HG02763 (cell line): ENCODE measurements around the gene GLT8D2.
"Not testable (repeated sequence)": the region's sequence is repeated elsewhere in the genome, so short reads cannot be mapped to it uniquely, and the experiment has no call there.

Experiments used
- ATAC-seq: cut with Tn5 transposase; IDR thresholded peaks from one replicate; pipeline ENCODE4 v1.9.1; 2021; ENCODE audit warnings: mild to moderate bottlenecking, moderate library complexity; ENCODE audit not compliant: unreplicated experiment

Gene GLT8D2

DNA sequence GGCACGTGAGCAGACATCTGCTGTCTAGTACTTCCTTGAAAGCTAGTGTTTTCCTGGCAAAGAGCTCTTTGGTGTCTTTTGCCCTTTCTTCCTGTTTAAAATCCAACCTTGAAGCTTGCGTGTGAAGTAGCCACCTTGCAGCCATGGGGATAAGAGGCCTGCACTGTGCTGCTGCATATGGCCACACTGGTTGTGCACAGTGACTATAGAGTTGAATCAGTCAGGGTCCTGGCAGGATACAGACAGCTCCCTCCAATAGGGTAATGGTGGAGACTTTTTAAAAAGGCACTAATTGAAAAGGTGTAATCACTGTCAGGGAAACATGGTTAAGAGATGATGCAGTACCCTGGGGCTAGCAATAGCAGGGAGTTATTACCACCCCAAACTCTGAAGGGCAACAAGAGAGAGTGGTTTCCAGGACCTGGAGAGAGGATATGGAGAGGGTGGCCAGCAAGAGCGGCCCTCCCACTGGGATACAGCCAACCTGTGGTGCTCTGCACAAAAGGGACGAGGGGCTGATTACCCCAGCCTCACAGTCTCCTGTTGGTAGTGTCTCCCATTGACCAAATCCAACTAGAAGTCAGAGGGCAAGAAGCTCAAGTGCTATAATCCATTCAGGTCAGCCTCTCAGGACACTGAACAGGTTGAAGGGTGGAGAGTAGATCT is 4.8 kb upstream of the GLT8D2 start:
- no peak for ATAC-seq

DNA sequence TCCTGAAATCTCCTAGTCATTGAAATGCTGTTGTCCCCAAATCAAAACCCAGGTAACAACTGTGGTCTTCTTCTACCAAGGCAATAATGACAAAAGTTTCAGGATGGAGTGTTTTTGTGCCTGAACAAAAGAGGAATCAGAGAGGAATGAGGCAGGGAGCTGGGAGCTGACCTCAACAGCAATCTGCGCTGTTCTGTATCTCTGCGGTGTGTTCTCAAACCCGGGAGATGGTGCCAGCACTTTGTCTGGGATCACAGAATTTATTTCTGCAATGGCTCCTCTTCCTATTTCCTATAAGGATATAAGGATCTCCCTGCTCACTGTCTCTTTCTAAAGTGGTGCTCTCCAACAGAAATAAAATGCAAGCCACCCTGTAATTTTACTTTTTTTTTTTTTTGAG is 449 bp upstream of the GLT8D2 start:
- ATAC-seq: no peak

DNA sequence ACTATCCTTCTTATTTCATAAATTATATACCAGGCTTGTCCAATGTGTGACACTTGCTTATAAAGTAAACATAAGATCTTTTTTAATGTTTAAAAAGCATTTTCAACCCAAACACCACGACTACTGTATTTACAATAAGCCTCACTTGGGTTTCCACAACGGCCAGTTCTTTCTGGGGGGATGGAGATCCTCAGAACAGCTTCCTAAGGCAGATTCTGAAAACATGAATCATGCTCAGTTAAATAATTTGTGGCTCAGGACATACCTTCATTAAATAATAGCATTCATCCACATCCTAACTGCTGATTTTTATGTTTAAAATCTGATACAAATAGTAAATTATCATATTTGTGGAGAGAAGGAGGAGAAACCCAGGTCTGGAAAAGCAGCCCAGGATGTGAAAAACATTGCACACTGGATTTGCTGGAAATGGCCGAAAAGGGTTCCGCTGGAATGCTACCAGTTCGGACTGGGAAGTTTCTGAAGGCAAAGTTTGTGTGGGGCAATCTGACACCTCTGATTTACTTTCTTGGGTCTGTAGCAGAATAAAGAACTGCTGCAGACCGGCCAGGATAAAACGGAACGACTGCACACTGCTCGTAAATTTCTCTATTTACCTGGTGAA is 597 bp downstream of the GLT8D2 start:
- ATAC-seq: no peak

DNA sequence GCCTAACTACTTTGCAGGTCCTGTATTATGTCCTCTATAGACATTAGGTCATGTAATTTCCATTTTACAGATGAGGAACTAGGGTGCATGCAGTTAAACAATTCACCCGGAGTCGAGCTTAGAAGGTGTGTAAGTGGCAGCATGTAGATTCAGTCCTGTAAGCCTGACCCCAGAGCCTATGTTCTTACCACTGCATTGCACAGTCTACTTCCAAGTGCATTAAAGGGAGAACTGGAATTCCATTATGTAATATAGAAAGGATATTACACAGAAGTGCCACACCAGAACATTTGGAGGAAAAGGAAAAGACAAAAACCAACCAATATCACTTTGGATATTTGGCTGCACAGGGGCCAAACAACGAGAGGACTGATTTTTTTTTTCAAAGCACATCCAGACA is 1.2 kb downstream of the GLT8D2 start:
- ATAC-seq: no peak

- no peak for ATAC-seq
These were observed 1.8 kb downstream of the GLT8D2 start for GRCh38 chr12:104048162-104048561.

DNA sequence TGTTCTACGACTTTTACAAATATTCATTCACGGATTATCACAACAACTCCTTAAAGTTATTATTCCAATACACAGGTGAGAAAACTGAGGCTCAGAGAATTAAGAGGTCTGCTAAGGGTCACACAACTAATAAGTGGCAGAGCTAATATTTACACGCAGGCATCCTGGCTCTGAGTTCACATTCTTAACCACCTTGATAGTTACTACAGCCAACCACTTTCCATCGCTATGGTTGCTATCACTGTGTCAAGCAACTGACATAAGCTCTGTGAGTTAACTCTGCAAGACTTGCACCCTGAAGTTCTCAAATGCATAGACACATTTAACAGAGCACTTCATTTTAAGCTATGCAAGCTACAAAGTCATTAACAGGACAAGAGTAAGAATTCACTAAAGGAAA is 3.7 kb downstream of the GLT8D2 start:
- ATAC-seq: no peak

DNA sequence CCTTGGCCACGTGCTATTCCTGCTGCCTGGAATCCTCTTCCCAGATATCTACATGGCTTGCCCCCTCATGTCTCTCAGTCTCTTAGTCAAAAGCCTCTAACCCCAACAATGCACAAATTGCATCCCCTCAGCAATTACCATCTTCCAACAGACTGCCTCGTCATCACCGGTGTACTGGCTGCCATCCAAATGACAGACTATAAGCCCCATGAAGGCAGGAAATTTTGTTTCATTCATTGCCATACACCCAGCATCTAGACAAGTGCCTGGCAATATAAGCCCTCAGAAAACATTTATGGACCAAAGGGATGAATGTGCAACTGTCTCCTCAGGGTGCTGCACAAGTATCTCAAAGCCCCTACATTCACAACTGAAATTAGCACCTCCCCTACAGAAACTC is 5.8 kb downstream of the GLT8D2 start:
- no peak for ATAC-seq

- ATAC-seq: no peak
These were observed 7.4 kb downstream of the GLT8D2 start for GRCh38 chr12:104042580-104042979.

GRCh38 chr12:104039769-104040168 is 10.2 kb downstream of the GLT8D2 start:
- ATAC-seq: not testable (repeated sequence)

GRCh38 chr12:104036143-104036542 is 13.8 kb downstream of the GLT8D2 start:
- not testable (repeated sequence) for ATAC-seq

GRCh38 chr12:104030596-104030995 is 19.4 kb downstream of the GLT8D2 start:
- ATAC-seq: not testable (repeated sequence)

DNA sequence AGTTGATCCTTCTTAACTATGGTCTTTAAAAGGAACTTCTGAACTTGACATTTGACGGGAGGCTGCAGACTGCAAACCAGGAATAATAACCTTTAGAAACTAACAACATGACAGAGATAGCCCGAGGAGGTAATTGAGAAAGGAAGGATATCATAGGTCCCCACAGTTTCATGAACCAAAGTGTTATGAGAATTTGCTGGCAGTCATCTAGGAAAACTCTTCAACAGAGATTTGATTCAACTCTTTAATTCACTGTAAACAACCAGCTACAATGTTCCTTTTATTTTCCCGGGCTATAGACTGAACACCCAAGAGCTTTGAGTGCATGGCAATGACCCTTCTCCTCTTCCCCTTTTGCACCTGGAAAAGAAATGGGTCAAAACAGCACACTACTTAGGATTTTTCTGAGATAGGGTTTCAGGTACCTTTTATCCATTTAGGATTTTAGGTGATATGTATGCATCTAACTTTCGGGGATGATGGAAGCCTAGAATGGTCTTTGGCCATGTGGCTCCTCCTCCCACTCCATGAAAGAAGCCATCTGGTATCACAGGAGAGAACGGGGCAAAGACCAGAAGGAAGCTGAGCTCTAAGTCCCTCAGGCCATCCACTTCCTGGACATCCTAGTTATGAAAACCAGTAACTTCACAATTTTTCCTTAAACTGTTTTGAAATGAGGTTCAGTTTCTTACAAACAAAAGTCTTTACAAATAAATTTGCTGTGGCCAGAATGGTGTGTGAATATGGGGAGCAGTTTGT is 23.0 kb downstream of the GLT8D2 start:
- no peak for ATAC-seq

DNA sequence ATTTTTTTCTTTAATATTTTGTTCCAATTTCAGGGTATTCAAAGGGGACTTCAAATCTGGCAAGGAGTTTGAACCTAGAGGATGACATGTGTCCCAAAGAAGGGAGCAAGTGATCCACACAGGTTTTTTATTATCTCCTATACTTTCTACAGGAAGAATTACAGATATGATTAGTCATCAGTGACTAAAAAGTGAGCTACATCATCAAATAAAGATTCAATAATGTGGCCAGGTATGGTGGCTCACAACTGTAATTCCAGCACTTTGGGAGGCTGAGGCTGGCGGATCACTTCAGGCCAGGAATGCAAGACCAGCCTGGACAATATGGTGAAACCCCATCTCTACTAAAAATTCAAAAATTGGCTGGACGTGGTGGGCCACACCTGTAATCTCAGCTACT is 24.2 kb downstream of the GLT8D2 start:
- ATAC-seq: no peak

- ATAC-seq: no peak
These were observed 25.6 kb downstream of the GLT8D2 start for GRCh38 chr12:104024348-104024747.

GRCh38 chr12:104023710-104024109 is 26.3 kb downstream of the GLT8D2 start:
- no peak for ATAC-seq

GRCh38 chr12:104022786-104023185 is 27.2 kb downstream of the GLT8D2 start:
- no peak for ATAC-seq

GRCh38 chr12:104021862-104022261 is 28.1 kb downstream of the GLT8D2 start:
- ATAC-seq: not testable (repeated sequence)

GRCh38 chr12:104012331-104012730 is 37.7 kb downstream of the GLT8D2 start:
- no peak for ATAC-seq

GRCh38 chr12:104011253-104011652 is 38.7 kb downstream of the GLT8D2 start:
- no peak for ATAC-seq

GRCh38 chr12:104010606-104011169 is 39.3 kb downstream of the GLT8D2 start:
- ATAC-seq: no peak

DNA sequence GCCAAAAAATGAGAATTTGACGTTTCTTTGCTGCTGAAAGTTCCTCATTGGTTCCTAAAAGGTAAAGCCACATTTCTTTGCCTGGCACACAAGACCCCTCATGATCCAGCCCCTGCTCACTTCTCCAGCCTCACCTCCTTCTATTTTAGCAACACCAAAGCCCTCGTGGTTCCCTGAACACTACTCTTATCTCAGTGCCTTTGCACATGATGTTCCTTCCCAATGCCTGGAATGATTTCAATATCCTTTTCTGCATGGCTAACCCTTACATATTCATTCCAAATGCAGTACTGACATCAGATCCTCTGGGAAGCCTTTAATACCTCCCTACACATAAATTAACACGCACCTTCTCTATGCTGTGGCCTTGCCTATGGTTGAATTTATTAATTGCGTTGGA is 39.9 kb downstream of the GLT8D2 start:
- ATAC-seq: no peak

- ATAC-seq: no peak
These were observed 43.1 kb downstream of the GLT8D2 start for GRCh38 chr12:104006929-104007328.
